DMS114 treated with DMSO at 0.1 percent for 48 hours (cell line): ENCODE results near the gene OR52I1.

Experiments
- DNase-seq: peaks from one replicate; lab custom pipeline; 2025; ENCODE audit not compliant: unreplicated experiment; lab: John Stamatoyannopoulos, UW

OR52I1 gene

DNA sequence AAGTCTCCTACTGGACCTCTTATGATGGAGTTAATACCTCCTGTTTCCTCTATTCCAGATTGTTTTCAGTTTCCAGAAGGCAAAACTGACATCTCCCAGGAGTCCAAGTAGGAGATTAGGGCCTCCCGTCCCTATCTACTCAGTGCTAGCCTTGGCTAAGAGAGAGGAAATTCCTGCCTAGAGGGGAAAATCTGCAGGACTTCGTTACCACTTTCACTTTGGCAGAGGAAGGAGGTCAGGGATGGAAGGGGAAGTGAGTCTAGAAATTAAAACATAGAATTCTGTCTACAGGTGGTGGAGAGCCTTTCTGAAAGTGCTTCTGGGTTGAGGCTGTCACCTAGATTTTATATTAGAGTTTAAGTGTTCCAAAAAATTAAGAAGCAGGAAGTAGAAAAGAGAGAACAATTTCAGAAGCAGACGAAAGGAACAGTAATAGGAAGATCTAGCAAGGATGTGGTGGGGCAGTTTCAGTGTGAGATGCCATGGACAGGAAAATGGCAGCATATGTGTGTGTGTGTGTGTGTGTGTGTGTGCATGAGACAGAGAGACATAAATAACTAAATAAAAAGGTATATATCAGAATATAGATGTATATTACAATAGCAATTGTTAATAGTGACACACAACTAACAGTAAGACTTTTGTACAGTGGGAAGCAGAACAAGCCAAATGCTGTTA, 16.6 kb downstream of the OR52I1 start:
- no peak for DNase-seq

DNA sequence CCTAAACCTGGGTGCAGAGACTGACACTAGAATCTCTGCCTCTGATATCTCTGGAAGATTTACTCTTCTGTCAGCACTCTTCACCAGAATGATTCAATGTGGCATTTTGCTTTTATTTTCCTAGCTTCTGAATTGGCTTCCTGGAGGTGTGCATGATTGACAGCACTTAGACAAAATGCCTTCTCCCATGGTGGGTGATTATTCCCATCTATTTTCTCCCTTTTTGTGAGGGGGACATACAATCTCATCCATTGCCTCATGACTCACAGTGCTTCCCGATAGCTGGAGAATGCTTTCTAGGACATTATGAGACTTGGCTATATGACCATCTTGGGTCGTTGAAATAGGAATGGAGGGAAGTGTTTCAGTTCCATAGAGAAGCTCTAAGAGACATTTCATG, 18.1 kb downstream of the OR52I1 start:
- no peak for DNase-seq

DNA sequence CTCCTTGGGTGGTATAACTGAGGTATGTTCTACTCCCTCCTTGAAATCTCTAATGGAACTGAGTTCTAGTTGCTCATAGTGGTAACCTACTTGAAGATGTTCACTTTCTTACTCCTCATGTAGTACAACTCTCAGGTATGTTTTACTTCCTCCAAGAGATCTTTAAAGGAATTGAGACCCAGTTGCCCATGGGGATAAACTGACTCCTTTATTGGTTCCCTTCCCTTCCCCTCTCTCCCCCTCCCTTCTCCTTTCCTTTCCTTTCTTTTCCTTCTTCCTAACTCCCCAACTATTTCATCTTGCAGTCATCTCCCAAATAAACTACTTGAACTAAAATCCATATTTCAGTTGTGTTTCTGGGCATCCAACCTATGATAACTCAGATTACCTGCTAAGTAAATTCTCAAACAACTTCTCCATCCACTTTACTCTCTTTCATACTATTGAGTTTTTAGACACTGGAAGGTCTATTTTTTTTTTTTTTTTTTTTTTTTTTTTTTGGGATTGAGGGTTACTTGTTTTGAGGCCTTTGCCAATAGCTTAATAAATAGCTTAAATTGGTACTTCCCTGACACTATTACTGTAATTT, 22.1 kb downstream of the OR52I1 start:
- no peak for DNase-seq

DNA sequence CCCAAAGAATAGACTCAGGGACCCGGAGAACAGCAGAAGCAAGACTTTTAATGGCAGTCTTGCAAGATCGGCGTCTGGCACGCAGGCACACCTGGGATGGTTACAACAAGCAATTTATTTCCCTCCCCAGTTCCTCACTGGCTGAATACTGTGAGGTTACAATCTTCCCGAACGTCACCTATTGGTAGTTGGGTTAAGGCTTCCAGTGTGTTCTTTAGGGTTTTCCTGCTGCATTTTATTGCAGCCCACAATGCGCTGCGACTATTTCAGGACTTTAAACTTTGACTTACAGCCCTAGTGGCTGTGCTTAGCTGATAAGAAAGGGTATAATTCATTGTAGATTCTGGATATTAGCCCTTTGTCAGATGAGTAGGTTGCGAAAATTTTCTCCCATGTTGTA, 25.7 kb downstream of the OR52I1 start:
- DNase-seq, result no peak

DNA sequence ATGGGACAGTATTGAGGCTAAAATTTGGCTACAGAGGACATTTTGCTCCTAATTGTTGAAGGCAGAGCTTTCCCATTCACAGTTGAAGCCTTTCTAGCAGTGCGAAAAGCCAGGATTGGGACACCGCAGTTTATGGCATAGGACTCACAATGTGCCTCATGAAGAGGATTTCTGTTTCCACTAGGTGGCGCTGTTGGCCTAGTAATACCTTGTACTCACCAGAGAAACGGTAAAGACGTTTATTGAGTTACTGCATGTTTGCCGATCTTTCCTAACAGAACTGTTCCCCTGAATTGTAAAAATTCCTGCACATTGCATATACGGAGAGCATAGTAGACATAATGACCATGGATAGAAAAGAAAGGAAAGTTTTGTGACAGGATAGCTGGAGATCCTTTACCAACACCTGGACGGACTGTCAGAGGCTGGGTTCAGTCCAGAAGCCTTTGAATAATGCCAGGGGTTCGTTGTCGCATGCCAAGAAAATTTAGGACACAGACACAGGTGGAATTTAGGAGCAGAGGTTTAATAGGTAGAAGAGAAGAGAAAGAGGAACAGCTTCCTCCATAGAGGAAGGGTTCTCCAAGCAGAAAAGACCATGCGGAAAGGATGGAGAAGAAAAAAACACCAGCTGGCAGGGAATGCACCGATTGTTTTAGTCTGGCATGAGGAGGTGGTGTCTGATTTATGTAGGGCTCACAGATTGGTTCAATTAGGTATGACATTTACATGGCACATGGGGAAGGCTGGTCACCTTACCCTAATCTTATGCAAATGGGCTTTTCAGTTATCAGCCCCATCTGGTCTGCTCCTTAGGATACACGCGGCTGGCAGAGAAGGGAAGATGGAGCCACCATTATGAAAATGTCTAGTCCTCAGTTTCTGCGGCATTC, 32.6 kb downstream of the OR52I1 start:
- peak; percentile 15 for DNase-seq

DNA sequence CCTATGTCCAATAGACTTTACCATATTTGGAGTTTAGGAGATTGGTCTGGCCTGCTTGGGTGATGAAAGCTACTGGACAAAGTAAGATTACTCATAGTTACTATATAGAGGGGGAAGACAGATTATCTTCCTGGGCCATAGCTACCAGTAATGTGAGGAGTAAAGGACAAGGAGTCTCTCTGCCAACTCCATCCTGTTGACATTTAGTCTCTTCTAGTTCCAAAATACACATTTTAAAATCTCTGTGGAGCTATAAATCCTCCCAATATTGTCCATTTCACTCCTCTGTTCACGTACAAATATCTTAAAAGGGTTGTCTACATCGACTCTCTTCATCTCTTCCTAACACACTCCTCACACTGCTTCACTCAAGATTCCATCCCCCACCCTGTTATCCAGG, 42.3 kb downstream of the OR52I1 start:
- no peak for DNase-seq

DNA sequence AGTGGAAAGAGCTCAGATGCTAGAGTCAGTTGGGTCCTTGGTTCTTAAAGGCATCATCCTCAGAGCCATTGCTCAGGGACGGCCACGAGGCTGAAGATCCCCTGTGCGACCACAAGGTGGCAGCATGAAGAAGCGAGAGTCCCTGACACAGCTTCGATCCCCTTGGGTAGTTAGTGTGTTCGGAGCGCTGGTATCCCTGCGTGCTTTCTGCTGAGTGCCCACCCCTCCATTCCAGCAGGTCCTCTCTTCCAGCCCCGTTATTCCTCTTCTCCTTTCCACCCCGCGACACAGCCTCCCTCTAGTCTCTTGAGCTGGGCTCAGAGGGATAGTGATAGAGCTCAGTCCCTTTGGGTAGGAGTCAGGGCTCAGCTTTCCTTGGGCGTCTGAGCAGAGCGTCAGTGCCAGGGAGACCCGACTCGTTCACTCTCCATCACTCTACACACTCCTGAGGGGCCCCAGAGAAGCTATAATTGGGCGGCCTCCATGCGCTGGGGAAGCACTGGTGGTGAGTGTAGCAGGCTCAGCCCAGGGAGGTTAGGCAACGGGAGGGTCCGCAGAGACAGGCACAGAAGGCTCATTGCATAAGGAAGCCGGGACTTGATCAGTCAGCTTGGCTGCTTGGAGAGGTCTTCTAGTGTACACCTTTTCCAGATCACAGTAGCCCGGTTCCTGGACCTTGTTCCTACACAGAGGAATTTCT, 43.3 kb downstream of the OR52I1 start, which contains the start of gene OR51D1:
Gene OR51D1 (plus strand): TSS at position 516 of the 700 bp plus-strand sequence. CDS start 2,314 bp downstream, outside the sequence.
- peak; percentile 9 for DNase-seq

DNA sequence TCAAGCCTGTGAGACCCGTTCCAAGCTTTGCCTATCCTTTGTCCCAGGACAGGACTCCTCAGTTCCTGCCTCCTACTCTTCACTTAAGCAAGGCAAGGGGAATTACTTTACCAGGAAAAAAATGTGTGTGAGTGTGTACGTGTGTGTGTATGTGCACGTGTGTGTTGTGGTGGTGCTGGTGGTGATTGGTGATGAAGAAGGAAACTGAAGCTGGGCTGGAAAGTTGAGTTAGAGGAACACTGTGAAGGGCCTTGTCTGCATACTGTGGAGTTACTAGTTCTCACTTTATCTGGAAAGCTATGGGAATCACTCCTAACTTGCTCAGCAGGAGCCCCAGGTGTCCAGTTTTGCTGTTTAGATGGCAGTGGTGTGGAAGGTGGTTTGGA, 43.8 kb downstream of the OR52I1 start:
- DNase-seq, result no peak

DNA sequence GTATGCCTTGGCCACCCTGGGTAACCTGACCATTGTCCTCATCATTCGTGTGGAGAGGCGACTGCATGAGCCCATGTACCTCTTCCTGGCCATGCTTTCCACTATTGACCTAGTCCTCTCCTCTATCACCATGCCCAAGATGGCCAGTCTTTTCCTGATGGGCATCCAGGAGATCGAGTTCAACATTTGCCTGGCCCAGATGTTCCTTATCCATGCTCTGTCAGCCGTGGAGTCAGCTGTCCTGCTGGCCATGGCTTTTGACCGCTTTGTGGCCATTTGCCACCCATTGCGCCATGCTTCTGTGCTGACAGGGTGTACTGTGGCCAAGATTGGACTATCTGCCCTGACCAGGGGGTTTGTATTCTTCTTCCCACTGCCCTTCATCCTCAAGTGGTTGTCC, 46.1 kb downstream of the OR52I1 start:
- no peak for DNase-seq

DNA sequence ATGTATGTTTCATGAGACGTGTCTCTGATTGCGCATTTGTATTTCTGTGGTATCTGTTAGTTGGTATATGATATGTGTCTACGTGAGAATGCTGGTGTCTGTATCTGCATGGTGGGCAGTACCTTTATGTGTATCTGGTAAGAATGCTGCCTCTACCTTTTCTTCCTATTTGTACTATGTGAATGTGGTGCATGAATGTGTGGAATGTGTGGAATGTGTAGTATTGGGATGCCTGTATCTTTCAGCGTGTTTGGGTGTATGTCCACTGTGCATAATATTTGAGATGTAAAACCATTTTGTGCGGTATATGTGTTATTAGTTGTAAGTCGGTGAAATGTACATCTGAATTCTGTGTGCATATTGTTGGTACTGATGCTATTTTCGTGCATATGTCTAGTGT, 47.7 kb downstream of the OR52I1 start:
- no peak for DNase-seq

DNA sequence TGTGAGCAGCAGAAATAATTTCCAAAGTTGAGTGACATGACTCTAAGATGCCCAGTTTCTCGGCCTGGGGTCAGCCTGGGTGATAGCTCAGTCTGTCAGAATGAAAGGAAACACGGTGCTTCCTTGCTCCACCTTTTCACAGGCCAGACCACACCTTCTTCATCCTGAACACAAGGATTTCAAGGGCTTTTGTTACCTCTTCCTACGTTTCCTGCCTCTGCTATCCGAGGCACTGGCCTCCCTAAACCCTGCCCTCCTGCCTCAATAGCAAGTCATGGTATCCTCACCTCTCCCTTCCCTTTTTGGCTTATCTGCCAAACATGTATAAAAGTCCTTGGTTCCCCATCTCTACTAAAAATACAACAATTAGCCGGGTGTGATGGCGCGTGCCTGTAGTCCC, 48.2 kb downstream of the OR52I1 start:
- no peak for DNase-seq

DNA sequence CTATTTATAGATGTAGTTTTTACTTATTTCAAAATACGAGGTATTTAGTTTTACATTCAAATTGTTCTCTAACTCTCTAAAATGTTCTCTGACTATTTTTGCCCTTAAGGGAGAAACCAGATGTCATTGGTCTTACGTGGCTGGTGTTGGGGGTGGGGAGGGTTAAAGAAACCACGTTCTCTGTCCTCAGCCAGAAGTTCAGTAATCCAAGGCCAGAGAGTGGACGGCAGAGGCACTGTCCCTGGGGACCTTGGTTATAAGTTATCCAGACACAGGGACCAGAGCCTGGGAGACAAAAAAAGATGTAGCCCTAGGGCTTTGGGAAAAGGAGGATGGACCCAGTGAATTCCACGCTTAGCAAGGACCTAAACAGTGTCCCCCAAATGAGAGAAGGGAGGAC, 49.2 kb downstream of the OR52I1 start:
- no peak for DNase-seq

DNA sequence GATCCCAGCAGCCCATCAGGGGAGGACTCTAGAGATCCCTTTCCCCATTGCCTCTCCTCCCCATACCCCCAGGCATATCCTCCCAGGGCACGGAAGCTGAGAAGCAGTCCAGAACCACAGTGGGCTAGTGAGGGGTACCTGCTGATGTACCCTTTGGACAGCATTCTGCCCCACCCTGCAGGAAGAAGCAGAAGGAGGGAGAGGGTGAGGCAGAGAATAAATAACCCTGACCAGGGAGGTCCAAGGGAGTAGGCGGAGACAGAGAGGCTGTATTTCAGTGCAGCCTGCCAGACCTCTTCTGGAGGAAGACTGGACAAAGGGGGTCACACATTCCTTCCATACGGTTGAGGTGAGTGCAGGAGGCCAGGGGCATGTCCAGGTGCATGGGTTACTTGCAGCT, 49.8 kb downstream of the OR52I1 start, which contains the start of gene OR51E1:
Gene OR51E1 (plus strand): TSS at position 301 of the 400 bp plus-strand sequence. CDS start 8,545 bp downstream, outside the sequence.
- DNase-seq, result no peak

DNA sequence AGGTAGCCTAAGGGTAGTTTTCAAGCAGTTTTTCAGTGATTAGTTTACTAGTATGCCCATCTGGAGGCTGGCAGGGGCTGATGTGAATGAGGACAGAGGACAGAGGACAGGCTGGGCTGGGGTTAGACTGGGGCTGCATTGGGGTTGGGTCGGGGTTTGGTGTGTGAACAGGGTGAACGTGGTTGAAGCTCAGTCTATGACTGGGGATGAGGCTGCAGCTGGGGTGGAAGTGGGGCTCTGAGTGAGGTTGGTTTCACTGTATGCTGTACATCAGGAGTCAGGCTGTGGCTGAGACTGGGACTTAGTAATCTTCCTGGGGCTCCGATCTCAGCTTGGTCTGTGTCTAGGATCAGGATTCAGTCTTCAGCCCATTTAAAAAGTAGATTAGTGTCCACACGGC, 50.4 kb downstream of the OR52I1 start:
- DNase-seq, result no peak
